PC-3 (cell line): Measurements from ENCODE around the gene BLM. TPM values are rescaled to one million over a fixed set of nuclear protein-coding genes. Genes with fewer than 3 reads are reported as not detected.

ENCODE experiments used
- ATAC-seq: fragments of 200-7000 bp; cut with Tn5 transposase; 2 replicates; pipeline ENCODE4 v1.9.1; 2020; ENCODE audit warnings: mild to moderate bottlenecking, moderate library complexity
- BruUV-seq: library from RNA; stranded (reverse); fragments of 400-500 nt; replicated peaks from 2 replicates; lab custom pipeline; 2021; lab: Mats Ljungman, UMichigan
- CTCF ChIA-PET: fragments of 300-600 bp; sonication (Branson Sonifier 250); formaldehyde crosslinking; loops from one replicate; lab custom pipeline; 2022; ENCODE audit warnings: antibody characterized with exemption; lab: Charles Lee
- POLR2A ChIA-PET: fragments of 300-600 bp; sonication (Branson Sonifier 250); formaldehyde crosslinking; loops from one replicate; lab custom pipeline; 2022; ENCODE audit warnings: antibody characterized with exemption; ENCODE audit not compliant: unreplicated experiment; lab: Charles Lee
- DNase-seq: peaks from one replicate; pipeline ENCODE4 v3.0.0-alpha.2; 2015
- H2AFZ ChIP-seq: fragments of 300-600 bp; sonication (generic); 2 replicates; pipeline ENCODE4 v1.6.0; 2016; ENCODE audit warnings: antibody characterized with exemption, low read length
- H3F3A ChIP-seq: fragments of 300-600 bp; sonication (generic); one replicate; pipeline ENCODE4 v1.6.0; 2017; ENCODE audit warnings: antibody characterized with exemption, low read length, control low read depth, mild to moderate bottlenecking; ENCODE audit not compliant: unreplicated experiment
- H3K27ac ChIP-seq: fragments of 300-600 bp; sonication (generic); 2 replicates; pipeline ENCODE4 v1.5.1; 2016; ENCODE audit warnings: mild to moderate bottlenecking, low read length
- H3K27me3 ChIP-seq: fragments of 300-600 bp; sonication (generic); 2 replicates; pipeline ENCODE4 v1.6.1; 2016; ENCODE audit warnings: low read length, mixed read lengths
- H3K36me3 ChIP-seq: fragments of 300-600 bp; sonication (generic); 2 replicates; pipeline ENCODE4 v1.6.1; 2016; ENCODE audit warnings: low read depth, mixed run types, low read length, mixed read lengths
- H3K4me1 ChIP-seq: fragments of 300-600 bp; sonication (generic); 2 replicates; pipeline ENCODE4 v1.5.1; 2016; ENCODE audit warnings: low read length; ENCODE audit not compliant: insufficient read depth
- H3K4me2 ChIP-seq: fragments of 300-600 bp; sonication (generic); 2 replicates; pipeline ENCODE4 v1.6.0; 2016; ENCODE audit warnings: low read length
- H3K4me3 ChIP-seq: fragments of 300-600 bp; sonication (generic); 2 replicates; pipeline ENCODE4 v1.5.1; 2016; ENCODE audit warnings: mild to moderate bottlenecking, low read length, mixed read lengths
- H3K79me2 ChIP-seq: fragments of 300-600 bp; sonication (generic); 2 replicates; pipeline ENCODE4 v1.6.1; 2017; ENCODE audit warnings: low read length, mixed read lengths
- H3K9ac ChIP-seq: fragments of 300-600 bp; sonication (generic); 2 replicates; pipeline ENCODE4 v1.6.0; 2016; ENCODE audit warnings: mild to moderate bottlenecking, low read length
- H3K9me2 ChIP-seq: fragments of 300-600 bp; sonication (generic); replicated peaks from 2 replicates; pipeline ENCODE4 v1.6.1; 2016; ENCODE audit warnings: mixed run types, low read length, mixed read lengths
- H3K9me3 ChIP-seq: fragments of 300-600 bp; sonication (generic); 2 replicates; pipeline ENCODE4 v1.6.1; 2016; ENCODE audit warnings: low read length, mixed read lengths
- H4K20me1 ChIP-seq: fragments of 300-600 bp; sonication (generic); 2 replicates; pipeline ENCODE4 v1.6.1; 2016; ENCODE audit warnings: low read length, mixed read lengths
- CTCF ChIP-seq: fragments of 300-600 bp; sonication (generic); conservative IDR thresholded peaks from 2 replicates; pipeline ENCODE4 v1.5.1; 2017; ENCODE audit warnings: antibody characterized with exemption, low read depth, mild to moderate bottlenecking, low read length
- EZH2 ChIP-seq: fragments of 300-600 bp; sonication (generic); IDR thresholded peaks from one replicate; pipeline ENCODE4 v1.6.1; 2017; ENCODE audit warnings: antibody characterized with exemption, mild to moderate bottlenecking, low read length; ENCODE audit not compliant: unreplicated experiment
- EZH2phosphoT487 ChIP-seq: fragments of 300-600 bp; sonication (generic); IDR thresholded peaks from 2 replicates; pipeline ENCODE4 v1.6.1; 2018; ENCODE audit warnings: mild to moderate bottlenecking, antibody characterized with exemption, low read length, borderline replicate concordance
- intact Hi-C: fragments of 100-400 bp; cut with micrococcal nuclease; formaldehyde crosslinking; loops from 2 replicates; pipeline ENCODE4 v1.9.0; 2023
- total RNA-seq: library from RNA; depleted of rRNA; stranded (reverse); fragments of >200 nt; gene quantifications from 2 replicates; pipeline ENCODE4 v1.2.3, GENCODE V29; 2014

Gene BLM
- total RNA-seq, 1 experiment from 2014 or later, result 18.7 TPM

GRCh38 chr15:90857337-90857736 lies 140.2 kb downstream of the BLM start:
- DNase-seq, result no peak
- POLR2A ChIA-PET, result no interaction called here

GRCh38 chr15:90857883-90858443 lies 140.8 kb downstream of the BLM start:
- no peaks in the 10 kb centered on the region for H3K79me2 ChIP-seq
- no peak overlapping the region for H2AFZ ChIP-seq
- POLR2A ChIA-PET, result no interaction called here
- no peaks in the 10 kb centered on the region for H3K9me2 ChIP-seq
- H3K9ac ChIP-seq, result no peak overlapping the region
- TF ChIP-seq EZH2phosphoT487 (no peak), EZH2 (no peak), CTCF (no peak)
- H3K36me3 ChIP-seq, result no peaks in the 10 kb centered on the region
- no peaks in the 10 kb centered on the region for H4K20me1 ChIP-seq
- intact Hi-C loops, result no loop called here
- H3K27ac ChIP-seq, result no peak overlapping the region
- no peaks in the 10 kb centered on the region for H3F3A ChIP-seq
- peaks cover 20% of the 10 kb centered on the region for H3K4me1 ChIP-seq
- no peak overlapping the region for H3K4me2 ChIP-seq
- CTCF ChIA-PET, result no interaction called here
- no peaks in the 10 kb centered on the region for H3K9me3 ChIP-seq
- DNase-seq, result no peak
- no TSS peak for BruUV-seq
- H3K27me3 ChIP-seq, result no peaks in the 10 kb centered on the region
- H3K4me3 ChIP-seq, result no peak overlapping the region
- ATAC-seq, result no peak

More at GRCh38 chr15:90857337-90857736, 140.2 kb downstream of the BLM start:
- H3K36me3 ChIP-seq, result no peaks in the 10 kb centered on the region
- no peak overlapping the region for H3K27ac ChIP-seq
- no peak for ATAC-seq
- no peaks in the 10 kb centered on the region for H3K27me3 ChIP-seq
- H3K4me3 ChIP-seq, result no peak overlapping the region
- intact Hi-C loops, result no loop called here
- peaks cover 21% of the 10 kb centered on the region for H3K4me1 ChIP-seq
- no peaks in the 10 kb centered on the region for H3F3A ChIP-seq
- no TSS peak for BruUV-seq
- TF ChIP-seq CTCF (no peak), EZH2 (no peak), EZH2phosphoT487 (no peak)
- H3K9me3 ChIP-seq, result no peaks in the 10 kb centered on the region
- H3K79me2 ChIP-seq, result no peaks in the 10 kb centered on the region
- no peaks in the 10 kb centered on the region for H3K9me2 ChIP-seq
- no peaks in the 10 kb centered on the region for H4K20me1 ChIP-seq
- no peak overlapping the region for H3K9ac ChIP-seq
- CTCF ChIA-PET, result no interaction called here
- no peak overlapping the region for H3K4me2 ChIP-seq
- H2AFZ ChIP-seq, result no peak overlapping the region
